DOHH2 (cell line): Measurements from ENCODE around the gene TMEM80.

Experiments
- H3F3A ChIP-seq: fragments of 200-600 bp; sonication (generic), shearing (Covaris generic); 2 replicates; pipeline ENCODE4 v1.6.0; 2016; ENCODE audit warnings: antibody characterized with exemption, mild to moderate bottlenecking; ENCODE audit not compliant: control insufficient read depth, insufficient read depth
- H3K27ac ChIP-seq: fragments of 200-600 bp; sonication (generic); 2 replicates; pipeline ENCODE4 v1.5.1; 2014; ENCODE audit warnings: low read depth, mild to moderate bottlenecking, low read length, moderate library complexity
- H3K27me3 ChIP-seq: fragments of 200-600 bp; sonication (generic); 2 replicates; pipeline ENCODE4 v1.6.1; 2014; ENCODE audit warnings: mild to moderate bottlenecking, low read length, mixed read lengths; ENCODE audit not compliant: control insufficient read depth
- H3K36me3 ChIP-seq: fragments of 200-600 bp; sonication (generic); 2 replicates; pipeline ENCODE4 v1.6.1; 2014; ENCODE audit warnings: mild to moderate bottlenecking, low read length, moderate library complexity, mixed read lengths; ENCODE audit not compliant: control insufficient read depth
- H3K4me1 ChIP-seq: fragments of 200-600 bp; sonication (generic); 2 replicates; pipeline ENCODE4 v1.6.1; 2014; ENCODE audit warnings: mild to moderate bottlenecking, low read length, mixed read lengths; ENCODE audit not compliant: control insufficient read depth
- H3K4me2 ChIP-seq: fragments of 200-600 bp; sonication (generic); 2 replicates; pipeline ENCODE4 v1.6.0; 2014; ENCODE audit warnings: mild to moderate bottlenecking, low read length, moderate library complexity
- H3K4me3 ChIP-seq: fragments of 200-600 bp; sonication (generic); 2 replicates; pipeline ENCODE4 v1.5.1; 2014; ENCODE audit warnings: mild to moderate bottlenecking, low read length, mixed read lengths
- H3K79me2 ChIP-seq: fragments of 200-600 bp; sonication (generic); 2 replicates; pipeline ENCODE4 v1.6.1; 2014; ENCODE audit warnings: mild to moderate bottlenecking, low read length, mixed read lengths; ENCODE audit not compliant: control insufficient read depth
- H3K9me2 ChIP-seq: fragments of 200-600 bp; sonication (generic); replicated peaks from 2 replicates; pipeline ENCODE4 v1.6.1; 2014; ENCODE audit warnings: mild to moderate bottlenecking, low read length, mixed read lengths; ENCODE audit not compliant: control insufficient read depth
- H3K9me3 ChIP-seq: fragments of 200-600 bp; sonication (generic); 2 replicates; pipeline ENCODE4 v1.6.1; 2014; ENCODE audit warnings: antibody characterized with exemption, low read length, mixed read lengths; ENCODE audit not compliant: control insufficient read depth, insufficient read depth
- H4K20me1 ChIP-seq: fragments of 200-600 bp; sonication (generic); 2 replicates; pipeline ENCODE4 v1.6.0; 2014; ENCODE audit warnings: low read depth, mild to moderate bottlenecking, antibody characterized with exemption, low read length, moderate library complexity; ENCODE audit not compliant: control insufficient read depth, insufficient read depth
- EZH2phosphoT487 ChIP-seq: fragments of 200-600 bp; sonication (generic); IDR thresholded peaks from 2 replicates; pipeline ENCODE4 v1.6.1; 2017; ENCODE audit warnings: borderline replicate concordance, mild to moderate bottlenecking, antibody characterized with exemption, low read length, moderate library complexity, mixed read lengths
- TF ChIP-seq, protein P1 (sequence below): fragments of 200-600 bp; sonication (generic); IDR thresholded peaks from one replicate; pipeline ENCODE4 v1.5.1; 2014; ENCODE audit warnings: antibody characterized with exemption, mild to moderate bottlenecking, low read depth, low read length; ENCODE audit not compliant: poor library complexity, severe bottlenecking

Gene TMEM80

GRCh38 chr11:698493-699115 is 3.0 kb downstream of the TMEM80 start:
- Histone ChIP-seq H3K27ac (no peak overlapping the region), H3K4me1 (peaks cover 22% of the 10 kb centered on the region), H4K20me1 (no peaks in the 10 kb centered on the region), H3K9me2 (no peaks in the 10 kb centered on the region), H3K79me2 (peaks cover 29% of the 10 kb centered on the region), H3K4me2 (no peak overlapping the region), H3K36me3 (peaks cover 2% of the 10 kb centered on the region; the same call in 1 of the 2 replicates), H3K9me3 (no peaks in the 10 kb centered on the region), H3K4me3 (no peak overlapping the region), H3F3A (peaks cover 4% of the 10 kb centered on the region; the same call in 1 of the 2 replicates), H3K27me3 (no peaks in the 10 kb centered on the region)
- TF ChIP-seq EZH2phosphoT487, result no peak
- TF ChIP-seq, protein P1, sequence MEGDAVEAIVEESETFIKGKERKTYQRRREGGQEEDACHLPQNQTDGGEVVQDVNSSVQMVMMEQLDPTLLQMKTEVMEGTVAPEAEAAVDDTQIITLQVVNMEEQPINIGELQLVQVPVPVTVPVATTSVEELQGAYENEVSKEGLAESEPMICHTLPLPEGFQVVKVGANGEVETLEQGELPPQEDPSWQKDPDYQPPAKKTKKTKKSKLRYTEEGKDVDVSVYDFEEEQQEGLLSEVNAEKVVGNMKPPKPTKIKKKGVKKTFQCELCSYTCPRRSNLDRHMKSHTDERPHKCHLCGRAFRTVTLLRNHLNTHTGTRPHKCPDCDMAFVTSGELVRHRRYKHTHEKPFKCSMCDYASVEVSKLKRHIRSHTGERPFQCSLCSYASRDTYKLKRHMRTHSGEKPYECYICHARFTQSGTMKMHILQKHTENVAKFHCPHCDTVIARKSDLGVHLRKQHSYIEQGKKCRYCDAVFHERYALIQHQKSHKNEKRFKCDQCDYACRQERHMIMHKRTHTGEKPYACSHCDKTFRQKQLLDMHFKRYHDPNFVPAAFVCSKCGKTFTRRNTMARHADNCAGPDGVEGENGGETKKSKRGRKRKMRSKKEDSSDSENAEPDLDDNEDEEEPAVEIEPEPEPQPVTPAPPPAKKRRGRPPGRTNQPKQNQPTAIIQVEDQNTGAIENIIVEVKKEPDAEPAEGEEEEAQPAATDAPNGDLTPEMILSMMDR, result no peak

DNA sequence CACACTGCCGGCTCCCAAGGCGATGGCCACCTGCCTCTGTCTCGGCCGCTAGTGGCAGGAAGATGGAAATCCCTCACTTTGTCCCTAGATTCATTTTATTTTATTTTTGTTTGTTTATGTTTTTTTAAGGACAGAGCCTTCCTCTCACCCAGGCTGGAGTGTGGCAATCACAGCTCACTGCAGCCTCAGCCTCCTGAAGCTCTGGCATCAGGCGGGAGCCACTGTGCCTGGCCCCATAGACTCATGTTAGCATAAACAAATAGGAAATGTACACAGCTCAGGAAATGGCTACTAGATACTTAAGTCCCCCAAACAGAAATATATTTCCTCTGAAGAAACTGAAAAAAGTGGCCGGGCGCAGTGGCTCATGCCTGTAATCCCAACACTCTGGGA is 3.5 kb downstream of the TMEM80 start:
- Histone ChIP-seq H3K27me3 (no peaks in the 10 kb centered on the region), H3F3A (peaks cover 8% of the 10 kb centered on the region; the same call in 1 of the 2 replicates), H3K9me3 (no peaks in the 10 kb centered on the region), H3K4me1 (peaks cover 17% of the 10 kb centered on the region), H3K9me2 (no peaks in the 10 kb centered on the region), H3K4me3 (no peak overlapping the region), H3K79me2 (peaks cover 24% of the 10 kb centered on the region), H3K27ac (no peak overlapping the region), H3K4me2 (no peak overlapping the region), H4K20me1 (no peaks in the 10 kb centered on the region), H3K36me3 (peaks cover 2% of the 10 kb centered on the region; the same call in 1 of the 2 replicates)
- TF ChIP-seq EZH2phosphoT487, result no peak
- TF ChIP-seq, protein P1, result no peak

DNA sequence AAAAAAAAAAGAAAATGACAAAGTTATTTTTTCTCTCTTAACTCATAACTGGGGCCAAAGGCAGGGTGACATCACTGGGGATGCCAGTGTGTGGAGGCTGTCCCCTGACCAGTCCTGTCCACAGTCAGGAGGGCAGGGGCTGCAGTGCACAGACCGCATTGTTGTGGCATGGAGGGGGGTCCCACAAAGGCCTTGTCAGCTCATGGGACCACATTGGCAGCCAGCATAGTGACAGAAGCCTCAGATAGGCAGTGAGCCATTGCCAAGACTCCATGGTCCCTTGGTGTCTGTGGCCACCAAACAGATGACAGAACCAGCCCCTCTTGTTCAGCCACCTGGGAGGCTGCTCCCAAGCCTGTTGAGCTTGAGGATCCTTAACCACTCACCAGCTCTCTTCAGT is 4.1 kb downstream of the TMEM80 start:
- Histone ChIP-seq H3K27ac (no peak overlapping the region), H3K4me3 (no peak overlapping the region), H3K36me3 (peaks cover 2% of the 10 kb centered on the region; the same call in 1 of the 2 replicates), H3K27me3 (no peaks in the 10 kb centered on the region), H3K4me2 (no peak overlapping the region), H3F3A (peaks cover 8% of the 10 kb centered on the region; the same call in 1 of the 2 replicates), H3K79me2 (peaks cover 19% of the 10 kb centered on the region), H3K9me2 (no peaks in the 10 kb centered on the region), H3K4me1 (peaks cover 16% of the 10 kb centered on the region), H4K20me1 (no peaks in the 10 kb centered on the region), H3K9me3 (no peaks in the 10 kb centered on the region)
- TF ChIP-seq, protein P1, result no peak
- no peak for TF ChIP-seq EZH2phosphoT487
